ENCODE measurements around the gene PACS2. TPM values are rescaled to one million over a fixed set of nuclear protein-coding genes. Genes with fewer than 3 reads are reported as not detected.

Gene PACS2
- total RNA-seq, 2 experiments from 2014 or later = 32.9 to 38.5 TPM

DNA sequence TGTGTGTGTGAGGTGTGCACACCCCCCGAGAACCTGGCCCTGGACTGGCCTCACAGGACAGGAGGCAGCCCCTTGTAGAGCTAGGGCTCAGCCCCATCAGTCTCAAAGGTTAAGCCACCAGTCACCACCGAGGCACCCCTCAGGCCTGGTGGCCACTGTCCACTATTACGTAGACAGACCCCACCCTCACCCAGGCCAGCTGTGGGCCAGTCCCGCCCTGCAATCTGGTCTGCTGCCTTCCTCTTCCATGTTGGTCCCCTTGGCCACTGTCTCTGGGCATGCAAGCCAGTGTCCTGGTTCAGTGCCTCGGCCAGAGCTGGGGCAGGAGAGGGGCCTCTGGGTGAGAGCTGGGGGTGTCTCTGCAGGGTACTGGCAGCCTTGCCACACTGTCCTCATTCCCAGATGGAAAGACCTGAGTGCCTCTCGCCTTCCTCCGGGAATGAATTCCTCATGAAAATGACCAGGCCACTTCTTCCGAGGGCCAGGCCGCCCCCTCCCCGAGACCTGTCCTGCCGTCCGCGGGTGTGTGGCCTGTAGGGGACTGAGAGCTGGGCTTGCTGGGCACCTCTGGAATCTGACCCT is 82.9 kb downstream of the PACS2 start:
- peak overlapping the region; percentile 60 for H3K4me3 Mint-ChIP-seq
- DNase-seq = no peak
- POLR2A ChIA-PET = interaction anchor here (0.7 to 0.9 kb wide), 2 partner anchors 14 to 97 kb away, joined by 3 read pairs; no protein-coding TSS in a partner anchor
- H3K36me3 Mint-ChIP-seq (ENCODE audit: low read depth) = peaks cover 28% of the 10 kb centered on the region
- no peaks in the 10 kb centered on the region for H3K27me3 Mint-ChIP-seq (ENCODE audit: low read depth)
- CTCF ChIA-PET = interaction anchor here (1.0 to 1.6 kb wide), 5 partner anchors 12 to 131 kb away, joined by 3 to 7 read pairs (median 4); no protein-coding TSS in a partner anchor
- H3K9me3 Mint-ChIP-seq (ENCODE audit: insufficient read depth) = no peaks in the 10 kb centered on the region
- peaks cover 36% of the 10 kb centered on the region for H3K4me1 Mint-ChIP-seq (ENCODE audit: low read depth)
- H3K27ac Mint-ChIP-seq = peak overlapping the region; percentile 86
- ATAC-seq = no peak

DNA sequence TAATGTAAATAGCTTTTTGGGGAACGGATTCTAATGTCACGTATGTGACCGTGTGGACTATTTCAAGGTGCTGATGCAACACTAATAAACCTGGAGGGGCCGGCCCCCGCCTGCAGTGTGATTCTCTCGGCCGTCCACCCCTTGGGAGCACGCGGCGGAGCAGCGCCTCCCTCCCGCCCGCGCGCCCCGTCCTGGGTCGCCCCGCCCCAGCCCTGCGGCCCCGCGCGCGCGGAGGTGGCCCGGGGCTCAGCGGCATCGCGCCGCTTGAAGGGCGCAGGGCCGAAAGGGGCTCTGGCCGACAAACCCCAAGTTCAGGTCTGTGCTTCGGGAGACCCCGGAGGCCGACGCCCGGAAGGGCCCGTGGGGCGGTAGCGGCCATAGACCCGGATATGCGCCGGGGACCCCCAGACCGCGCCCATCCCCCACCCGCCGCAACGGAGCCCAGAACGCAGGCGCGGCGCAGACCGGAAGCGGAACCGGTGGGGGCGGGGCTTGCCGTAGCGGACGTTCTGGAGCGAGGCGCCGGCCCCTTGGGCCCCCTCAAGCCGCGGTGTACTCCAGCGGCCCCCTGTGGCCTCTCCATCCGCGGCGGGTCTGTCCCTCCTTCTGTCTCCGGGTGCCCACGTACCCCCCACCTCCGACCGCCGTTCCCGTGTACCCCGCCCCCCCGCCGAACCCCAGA is 83.6 kb downstream of the PACS2 start, which contains the start of gene TEX22:
Gene TEX22 (plus strand): TSS at position 495 of the 682 bp plus-strand sequence. CDS start 803 bp downstream, outside the sequence.
- ChIA-PET CTCF (interaction anchor here (1.2 to 1.6 kb wide), 5 partner anchors 11 to 130 kb away, joined by 3 to 7 read pairs (median 5); no protein-coding TSS in a partner anchor), POLR2A (interaction anchor here (0.7 to 1.0 kb wide), 4 partner anchors 10 to 98 kb away, joined by 3 to 7 read pairs (median 3); partner anchors contain the start of gene TEDC1)
- Mint-ChIP-seq H3K36me3 (ENCODE audit: low read depth) (peaks cover 30% of the 10 kb centered on the region), H3K4me1 (ENCODE audit: low read depth) (peaks cover 39% of the 10 kb centered on the region), H3K4me3 (peak within 1 kb of the TSS; percentile 95), H3K27ac (peak within 1 kb of the TSS; percentile 94), H3K9me3 (ENCODE audit: insufficient read depth) (no peaks in the 10 kb centered on the region), H3K27me3 (ENCODE audit: low read depth) (no peaks in the 10 kb centered on the region)
- ATAC-seq = peak; percentile 88
- peak; percentile 93 for DNase-seq

DNA sequence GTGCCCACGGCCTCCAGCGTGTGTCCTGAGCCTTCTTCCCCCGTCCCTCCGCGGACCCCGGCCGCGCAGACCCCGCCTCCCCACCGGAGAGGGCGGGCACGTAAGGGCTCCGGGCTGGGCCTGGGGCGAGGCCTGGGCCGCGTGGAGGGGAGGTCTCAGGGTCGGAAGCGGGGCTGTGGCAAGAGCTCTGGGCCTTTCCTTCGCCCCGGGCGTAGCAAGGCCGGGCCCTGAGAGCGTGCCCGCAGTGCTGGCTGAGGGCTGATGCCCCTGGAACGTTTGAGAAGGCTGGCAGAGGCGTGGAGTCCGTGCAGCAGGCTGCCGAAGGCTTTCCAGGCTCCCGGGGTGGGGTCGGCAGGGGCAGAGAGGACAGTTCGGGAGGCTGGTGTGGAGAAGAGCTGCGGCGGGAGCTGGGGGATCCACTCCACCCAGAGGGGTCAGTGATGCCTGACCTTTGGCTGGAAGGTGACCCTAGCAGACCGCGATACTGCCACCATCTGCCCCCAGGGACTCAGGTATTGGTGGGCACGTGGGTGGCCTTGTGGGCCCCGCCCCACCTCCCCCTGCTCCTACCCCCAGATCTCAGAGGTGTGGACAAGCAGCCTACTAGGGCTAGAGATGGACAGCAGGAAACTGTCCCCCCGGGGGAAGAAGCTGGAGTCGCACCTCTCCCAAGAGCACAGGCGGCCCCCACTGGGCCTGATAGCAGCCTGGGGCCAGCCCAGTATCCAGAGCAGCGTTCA is 84.3 kb downstream of the PACS2 start:
- H3K27ac Mint-ChIP-seq = peak overlapping the region; percentile 94
- ChIA-PET POLR2A (interaction anchor here (0.6 to 1.7 kb wide), 8 partner anchors 10 to 92 kb away, joined by 3 to 9 read pairs (median 4); partner anchors contain the start of gene TEDC1), CTCF (interaction anchor here (1.5 to 1.6 kb wide), 2 partner anchors 28 to 82 kb away, joined by 4 to 5 read pairs; no protein-coding TSS in a partner anchor)
- DNase-seq (peak; percentile 55), ATAC-seq (peak; percentile 69)
- no peaks in the 10 kb centered on the region for H3K27me3 Mint-ChIP-seq (ENCODE audit: low read depth)
- no peaks in the 10 kb centered on the region for H3K9me3 Mint-ChIP-seq (ENCODE audit: insufficient read depth)
- peak overlapping the region; percentile 95 for H3K4me3 Mint-ChIP-seq
- peaks cover 41% of the 10 kb centered on the region for H3K4me1 Mint-ChIP-seq (ENCODE audit: low read depth)
- peaks cover 30% of the 10 kb centered on the region for H3K36me3 Mint-ChIP-seq (ENCODE audit: low read depth)

DNA sequence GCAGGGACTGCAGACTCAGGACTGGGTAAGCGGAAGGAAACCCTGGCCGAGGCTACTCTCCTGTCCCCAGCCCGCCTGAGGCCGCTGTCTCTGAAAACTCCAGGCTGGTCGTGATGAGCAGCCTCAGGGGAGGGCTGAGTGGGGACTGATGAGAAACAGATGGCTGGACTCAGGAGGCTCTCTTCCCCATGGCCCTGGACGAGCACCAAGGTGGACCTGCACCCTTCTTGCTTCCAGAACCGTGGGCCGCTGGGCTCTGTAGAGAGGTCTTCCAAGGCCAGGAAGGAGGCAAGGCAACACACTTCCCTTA is 84.9 kb downstream of the PACS2 start:
- peaks cover 34% of the 10 kb centered on the region for H3K36me3 Mint-ChIP-seq (ENCODE audit: low read depth)
- H3K27ac Mint-ChIP-seq = peak overlapping the region; percentile 94
- peaks cover 46% of the 10 kb centered on the region for H3K4me1 Mint-ChIP-seq (ENCODE audit: low read depth)
- no peaks in the 10 kb centered on the region for H3K27me3 Mint-ChIP-seq (ENCODE audit: low read depth)
- no peaks in the 10 kb centered on the region for H3K9me3 Mint-ChIP-seq (ENCODE audit: insufficient read depth)
- no peak for DNase-seq
- POLR2A ChIA-PET = interaction anchor here (0.8 to 1.7 kb wide), 5 partner anchors 12 to 83 kb away, joined by 3 to 9 read pairs (median 5); no protein-coding TSS in a partner anchor
- CTCF ChIA-PET = interaction anchor here (0.8 to 1.6 kb wide), 3 partner anchors 25 to 81 kb away, joined by 3 to 5 read pairs (median 4); no protein-coding TSS in a partner anchor
- no peak for ATAC-seq
- peak overlapping the region; percentile 95 for H3K4me3 Mint-ChIP-seq

DNA sequence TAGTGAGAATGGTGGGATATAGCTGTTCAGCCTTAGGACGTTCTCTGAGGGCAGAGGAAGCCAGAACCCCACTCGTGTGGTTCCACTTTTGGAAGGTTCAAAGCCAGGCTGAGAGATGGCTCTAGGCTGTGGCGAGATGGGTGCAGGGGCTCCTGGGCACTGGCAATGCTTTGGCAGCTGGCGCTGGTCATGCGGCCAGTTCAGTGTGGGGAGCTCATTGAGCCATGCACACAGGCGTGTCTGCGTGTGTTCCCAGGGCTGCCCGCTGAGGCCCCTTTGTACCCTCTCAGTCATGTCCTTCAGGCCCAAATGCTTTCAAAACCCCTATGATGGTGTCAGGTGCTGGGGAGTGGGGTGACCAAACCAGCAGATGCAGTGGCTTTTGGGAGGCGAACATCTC is 85.5 kb downstream of the PACS2 start:
- DNase-seq = no peak
- Mint-ChIP-seq H3K4me3 (peak overlapping the region; percentile 95), H3K9me3 (ENCODE audit: insufficient read depth) (no peaks in the 10 kb centered on the region), H3K4me1 (ENCODE audit: low read depth) (peaks cover 51% of the 10 kb centered on the region), H3K27me3 (ENCODE audit: low read depth) (no peaks in the 10 kb centered on the region), H3K36me3 (ENCODE audit: low read depth) (peaks cover 34% of the 10 kb centered on the region), H3K27ac (peak overlapping the region; percentile 94)
- CTCF ChIA-PET = interaction anchor here (0.8 to 1.2 kb wide), 2 partner anchors 25 to 81 kb away, joined by 3 to 4 read pairs; no protein-coding TSS in a partner anchor
- POLR2A ChIA-PET = interaction anchor here (1.7 kb wide), 1 partner anchor 82 kb away, joined by 9 read pairs; no protein-coding TSS in a partner anchor
- no peak for ATAC-seq

DNA sequence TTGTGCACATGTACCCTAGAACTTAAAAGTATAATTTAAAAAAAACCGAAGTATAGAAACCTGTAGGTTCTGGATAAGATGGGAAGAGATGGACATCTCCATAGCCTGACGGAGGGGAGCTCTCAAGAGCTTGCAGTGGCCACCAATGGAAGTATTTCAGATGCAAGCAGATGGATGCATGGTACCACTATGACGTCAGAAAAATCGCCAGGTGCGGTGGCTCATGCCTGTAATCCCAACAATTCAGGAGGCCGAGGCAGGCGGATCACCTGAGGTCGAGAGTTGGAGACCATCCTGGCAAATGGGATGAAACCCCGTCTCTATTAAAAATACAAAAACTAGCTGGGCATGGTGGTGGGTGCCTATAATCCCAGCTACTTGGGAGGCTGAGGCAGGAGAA is 87.2 kb downstream of the PACS2 start:
- H3K27me3 Mint-ChIP-seq (ENCODE audit: low read depth) = no peaks in the 10 kb centered on the region
- no peak overlapping the region for H3K27ac Mint-ChIP-seq
- H3K4me3 Mint-ChIP-seq = no peak overlapping the region
- CTCF ChIA-PET = interaction anchor here (0.6 kb wide), 1 partner anchor 14 kb away, joined by 4 read pairs; no protein-coding TSS in a partner anchor
- DNase-seq (no peak), ATAC-seq (no peak)
- H3K4me1 Mint-ChIP-seq (ENCODE audit: low read depth) = peaks cover 46% of the 10 kb centered on the region
- peaks cover 34% of the 10 kb centered on the region for H3K36me3 Mint-ChIP-seq (ENCODE audit: low read depth)
- H3K9me3 Mint-ChIP-seq (ENCODE audit: insufficient read depth) = no peaks in the 10 kb centered on the region
- POLR2A ChIA-PET = no interaction called here

DNA sequence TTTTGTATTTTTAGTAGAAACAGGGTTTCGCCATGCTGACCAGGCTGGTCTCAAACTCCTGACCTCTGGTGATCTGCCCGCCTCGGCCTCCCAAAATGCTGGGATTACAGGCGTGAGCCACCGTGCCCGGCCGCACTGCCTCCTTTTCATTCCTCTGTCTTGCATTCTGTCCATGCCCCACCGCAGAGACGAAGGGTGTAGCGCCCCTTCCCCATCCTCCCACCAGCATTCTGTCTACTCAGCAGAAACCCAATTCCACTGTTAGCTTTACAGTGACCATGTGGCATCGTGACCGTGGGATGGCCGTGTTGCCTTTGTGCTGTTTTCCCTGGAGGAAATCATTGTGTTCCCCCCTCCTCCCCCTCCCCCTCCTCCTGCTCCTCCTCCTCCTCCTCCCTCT is 94.0 kb downstream of the PACS2 start:
- peaks cover 4% of the 10 kb centered on the region for H3K36me3 Mint-ChIP-seq (ENCODE audit: low read depth)
- ChIA-PET CTCF (interaction anchor here (2.6 kb wide), 1 partner anchor 11 kb away, joined by 6 read pairs; no protein-coding TSS in a partner anchor), POLR2A (interaction anchor here (1.0 to 1.5 kb wide), 2 partner anchors 10 to 19 kb away, joined by 4 to 7 read pairs; partner anchors contain the start of gene TEX22)
- H3K4me1 Mint-ChIP-seq (ENCODE audit: low read depth) = peaks cover 23% of the 10 kb centered on the region
- ATAC-seq = no peak
- H3K27ac Mint-ChIP-seq = no peak overlapping the region
- no peak for DNase-seq
- H3K4me3 Mint-ChIP-seq = no peak overlapping the region
- H3K27me3 Mint-ChIP-seq (ENCODE audit: low read depth) = peaks cover 34% of the 10 kb centered on the region
- no peaks in the 10 kb centered on the region for H3K9me3 Mint-ChIP-seq (ENCODE audit: insufficient read depth)

DNA sequence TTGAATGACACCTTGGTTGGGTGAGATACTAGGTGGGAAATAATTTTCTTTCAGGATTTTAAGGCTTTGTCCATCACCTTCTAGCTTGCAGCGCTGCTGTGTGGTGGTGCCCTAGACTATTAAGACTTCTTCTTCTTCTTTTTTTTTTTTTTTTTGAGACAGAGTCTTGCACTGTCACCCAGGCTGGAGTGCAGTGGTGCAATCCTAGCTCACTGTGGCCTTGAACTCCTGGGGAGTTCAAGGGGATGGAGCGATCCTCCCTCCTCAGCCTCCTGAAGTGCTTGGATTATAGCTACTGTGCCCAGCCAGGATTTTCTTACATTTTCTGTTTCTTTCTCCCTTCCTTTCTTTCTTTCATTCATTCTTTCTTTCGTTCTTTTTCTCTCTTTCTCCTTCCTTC is 94.8 kb downstream of the PACS2 start:
- Mint-ChIP-seq H3K9me3 (ENCODE audit: insufficient read depth) (no peaks in the 10 kb centered on the region), H3K27ac (no peak overlapping the region), H3K4me3 (no peak overlapping the region), H3K27me3 (ENCODE audit: low read depth) (peaks cover 34% of the 10 kb centered on the region), H3K36me3 (ENCODE audit: low read depth) (peaks cover under 1% of the 10 kb centered on the region), H3K4me1 (ENCODE audit: low read depth) (peaks cover 18% of the 10 kb centered on the region)
- no peak for DNase-seq
- ChIA-PET POLR2A (interaction anchor here (1.0 to 1.5 kb wide), 2 partner anchors 11 to 20 kb away, joined by 4 to 7 read pairs; partner anchors contain the start of gene TEX22), CTCF (interaction anchor here (2.6 kb wide), 1 partner anchor 12 kb away, joined by 6 read pairs; no protein-coding TSS in a partner anchor)
- no peak for ATAC-seq

DNA sequence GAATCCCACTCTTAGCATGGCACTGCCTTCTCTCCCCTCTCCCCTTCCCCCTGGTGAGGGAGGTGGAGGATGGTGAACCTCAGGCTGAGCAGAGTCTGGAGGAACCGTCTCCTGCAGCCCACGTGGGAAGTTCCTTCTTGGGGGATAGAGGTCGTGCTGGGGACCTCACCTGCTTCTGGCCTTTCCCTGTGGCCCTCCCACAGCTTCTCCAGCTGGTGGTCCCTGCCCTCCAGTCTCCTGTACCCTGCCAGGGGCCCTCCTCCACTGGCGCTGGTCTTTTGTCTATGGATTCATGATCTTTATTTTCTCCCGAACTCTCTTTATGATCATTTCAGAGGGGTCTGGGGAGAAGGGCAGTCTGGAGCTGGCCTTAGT is 96.1 kb downstream of the PACS2 start:
- Mint-ChIP-seq H3K36me3 (ENCODE audit: low read depth) (no peaks in the 10 kb centered on the region), H3K4me3 (no peak overlapping the region), H3K27ac (no peak overlapping the region), H3K9me3 (ENCODE audit: insufficient read depth) (no peaks in the 10 kb centered on the region), H3K4me1 (ENCODE audit: low read depth) (peaks cover 14% of the 10 kb centered on the region), H3K27me3 (ENCODE audit: low read depth) (peaks cover 34% of the 10 kb centered on the region)
- no peak for ATAC-seq
- no peak for DNase-seq
- POLR2A ChIA-PET = interaction anchor here (0.9 to 1.2 kb wide), 2 partner anchors 11 to 22 kb away, joined by 3 to 4 read pairs; no protein-coding TSS in a partner anchor
- CTCF ChIA-PET = no interaction called here

DNA sequence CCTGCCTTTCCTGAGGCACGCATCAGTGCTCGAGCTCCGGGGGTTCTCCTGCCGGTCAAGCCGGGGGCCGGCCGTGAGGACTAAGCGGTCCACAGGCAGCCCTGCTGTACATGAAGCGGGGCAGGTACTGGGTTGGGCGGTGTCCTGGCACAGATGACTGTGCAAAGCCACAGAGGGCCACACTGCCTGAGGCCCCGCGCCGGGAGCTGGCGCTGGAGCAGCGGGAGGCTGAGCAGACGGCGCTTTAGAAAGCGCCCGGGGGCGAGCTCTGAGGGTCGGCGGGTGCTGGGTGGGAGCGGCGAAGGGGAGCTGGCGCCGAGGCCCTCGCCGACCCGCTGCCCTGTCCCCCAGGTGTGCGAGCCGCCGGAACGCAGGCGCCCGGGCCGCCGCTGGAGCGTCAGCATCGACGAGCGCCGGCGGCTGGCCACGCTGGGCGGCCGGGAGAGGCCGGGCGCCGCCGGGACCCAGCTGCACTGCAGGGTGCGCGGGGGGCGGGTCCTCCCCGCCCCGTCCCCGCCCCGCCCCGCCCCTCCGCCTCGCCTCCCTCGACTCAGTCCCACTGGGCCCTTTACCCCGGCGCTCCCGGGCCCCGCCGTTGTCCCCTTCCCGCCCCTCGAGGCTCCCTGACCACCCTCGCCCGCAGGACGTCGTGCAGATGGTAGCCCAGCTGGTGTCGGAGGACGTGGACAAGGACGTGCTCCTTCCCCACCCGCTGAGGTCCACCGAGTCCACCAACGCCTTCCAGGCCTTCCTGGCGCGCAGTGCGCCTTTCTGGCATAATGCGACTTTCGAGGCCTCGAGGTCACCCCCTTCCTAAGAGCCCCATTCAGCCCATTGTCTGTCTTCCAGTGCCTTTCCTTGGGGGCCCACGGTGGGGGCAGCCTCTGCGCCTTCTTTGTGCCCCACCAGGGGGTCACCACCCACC is 96.7 kb downstream of the PACS2 start:
- Mint-ChIP-seq H3K4me3 (no peak overlapping the region), H3K4me1 (ENCODE audit: low read depth) (peaks cover 17% of the 10 kb centered on the region), H3K36me3 (ENCODE audit: low read depth) (no peaks in the 10 kb centered on the region), H3K27me3 (ENCODE audit: low read depth) (peaks cover 34% of the 10 kb centered on the region), H3K9me3 (ENCODE audit: insufficient read depth) (no peaks in the 10 kb centered on the region), H3K27ac (no peak overlapping the region)
- ChIA-PET POLR2A (interaction anchor here (0.6 to 1.2 kb wide), 3 partner anchors 12 to 21 kb away, joined by 3 to 4 read pairs (median 3); no protein-coding TSS in a partner anchor), CTCF (interaction anchor here (0.8 to 1.0 kb wide), 2 partner anchors 40 to 78 kb away, joined by 3 read pairs; no protein-coding TSS in a partner anchor)
- peak; percentile 67 for ATAC-seq
- no peak for DNase-seq

All from activated CD8-positive, alpha-beta T cell treated with anti-CD3 and anti-CD28 coated beads, Interleukin-2, amount 10 ng/mL, durations not matched to agents 7 days and 5 days (primary cell).